GM19240 (cell line): Measurements from ENCODE around the gene TSSK1B.
"Not testable (repeated sequence)": the region's sequence is repeated elsewhere in the genome, so short reads cannot be mapped to it uniquely, and the experiment has no call there.

Experiments used
- DNase-seq: peaks from one replicate; pipeline ENCODE4 v3.0.0; 2011; ENCODE audit warnings: low spot score; ENCODE audit not compliant: insufficient read length

Gene TSSK1B, protein sequence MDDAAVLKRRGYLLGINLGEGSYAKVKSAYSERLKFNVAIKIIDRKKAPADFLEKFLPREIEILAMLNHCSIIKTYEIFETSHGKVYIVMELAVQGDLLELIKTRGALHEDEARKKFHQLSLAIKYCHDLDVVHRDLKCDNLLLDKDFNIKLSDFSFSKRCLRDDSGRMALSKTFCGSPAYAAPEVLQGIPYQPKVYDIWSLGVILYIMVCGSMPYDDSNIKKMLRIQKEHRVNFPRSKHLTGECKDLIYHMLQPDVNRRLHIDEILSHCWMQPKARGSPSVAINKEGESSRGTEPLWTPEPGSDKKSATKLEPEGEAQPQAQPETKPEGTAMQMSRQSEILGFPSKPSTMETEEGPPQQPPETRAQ

GRCh38 chr5:113434889-113435288 lies at the start of gene TSSK1B:
Gene TSSK1B (minus strand): TSS chr5:113434989. CDS start chr5:113434839, 150 bp downstream.
- no peak for DNase-seq

DNA sequence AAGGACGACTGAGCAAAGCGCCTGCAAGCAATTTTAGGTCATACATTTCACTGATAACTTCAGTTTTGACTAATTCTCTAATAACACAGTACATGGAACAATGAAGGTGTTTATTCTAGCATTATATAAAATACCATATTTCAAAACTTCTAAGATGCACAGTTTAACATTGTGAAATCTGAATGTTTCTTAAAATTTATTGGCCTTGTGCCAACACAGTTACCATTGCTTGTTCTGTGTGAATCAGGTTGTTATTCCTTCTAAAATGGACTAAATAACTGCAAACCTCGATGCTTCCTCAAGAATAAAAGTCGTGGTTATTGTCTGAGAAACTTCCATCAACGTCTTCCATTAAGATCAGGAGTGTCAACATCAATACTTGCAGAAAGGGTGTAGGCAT lies 45.5 kb upstream of the TSSK1B start:
- no peak for DNase-seq

DNA sequence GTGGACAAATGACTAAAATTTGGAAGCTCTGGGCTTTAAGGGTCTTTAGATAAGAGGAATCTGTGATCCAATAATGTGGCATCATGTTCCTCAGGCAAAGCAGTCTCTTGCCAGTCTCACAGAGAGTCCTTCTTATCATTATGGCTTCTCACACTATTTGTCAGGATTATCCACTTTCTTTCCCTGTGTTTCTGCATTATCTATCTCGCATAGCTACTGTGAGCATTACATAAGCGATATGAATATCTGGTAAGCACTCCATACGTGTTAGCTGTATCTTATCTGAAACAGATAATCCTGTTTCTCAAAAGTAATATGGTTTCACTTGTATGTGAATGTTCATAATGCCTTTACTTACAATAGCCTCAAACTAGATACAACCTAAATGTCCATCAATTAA lies 43.9 kb upstream of the TSSK1B start:
- DNase-seq = no peak

DNA sequence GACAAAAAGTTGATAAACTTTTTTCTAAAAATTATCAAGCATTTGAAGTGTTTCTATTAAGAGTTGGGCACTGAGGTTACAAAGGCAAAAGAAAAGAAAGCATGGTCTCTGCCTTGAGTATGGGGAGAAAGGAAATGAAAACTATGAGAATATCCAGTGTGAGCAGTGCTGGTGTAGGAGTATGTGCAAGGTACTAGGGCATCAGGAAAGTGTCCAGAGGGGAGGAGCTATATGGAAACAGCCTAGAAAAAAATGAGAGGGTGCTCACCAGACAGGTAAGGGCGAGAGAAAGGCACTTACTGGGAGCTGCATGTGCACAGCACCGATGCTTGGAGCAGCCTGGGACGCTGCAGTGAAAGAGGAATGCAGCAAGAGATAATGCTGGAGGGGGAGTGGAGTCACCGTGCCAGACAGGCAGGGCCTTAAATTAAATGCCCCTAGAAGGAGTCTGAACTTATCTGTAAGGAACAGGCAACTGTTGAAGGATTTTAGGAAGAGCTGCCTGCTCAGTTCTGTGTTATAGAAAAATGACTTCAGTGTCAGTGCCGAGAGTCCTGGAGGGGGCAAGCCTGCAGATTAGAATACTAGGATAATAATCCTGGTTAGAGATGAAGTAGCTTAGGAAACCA lies 39.4 kb upstream of the TSSK1B start:
- no peak for DNase-seq

DNA sequence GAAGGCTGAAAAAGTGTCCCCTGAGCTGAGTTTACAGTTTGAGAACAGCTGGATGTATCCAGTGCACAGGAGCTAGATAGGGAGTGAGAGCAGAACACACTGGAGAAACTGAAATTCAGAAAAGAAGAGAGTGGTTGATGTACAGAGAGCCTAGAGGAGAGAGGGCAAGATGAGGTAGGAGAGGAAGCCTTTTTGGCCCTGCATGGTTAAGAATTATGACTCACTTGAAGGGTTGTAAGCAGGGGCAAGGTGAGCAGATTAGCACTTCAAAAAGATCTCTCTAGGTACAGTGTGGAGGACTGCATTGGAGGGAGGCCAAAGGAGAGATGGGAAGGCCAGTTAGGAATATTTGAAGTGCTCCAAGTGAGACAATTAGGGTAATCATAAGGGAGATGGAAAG lies 28.2 kb upstream of the TSSK1B start:
- no peak for DNase-seq

DNA sequence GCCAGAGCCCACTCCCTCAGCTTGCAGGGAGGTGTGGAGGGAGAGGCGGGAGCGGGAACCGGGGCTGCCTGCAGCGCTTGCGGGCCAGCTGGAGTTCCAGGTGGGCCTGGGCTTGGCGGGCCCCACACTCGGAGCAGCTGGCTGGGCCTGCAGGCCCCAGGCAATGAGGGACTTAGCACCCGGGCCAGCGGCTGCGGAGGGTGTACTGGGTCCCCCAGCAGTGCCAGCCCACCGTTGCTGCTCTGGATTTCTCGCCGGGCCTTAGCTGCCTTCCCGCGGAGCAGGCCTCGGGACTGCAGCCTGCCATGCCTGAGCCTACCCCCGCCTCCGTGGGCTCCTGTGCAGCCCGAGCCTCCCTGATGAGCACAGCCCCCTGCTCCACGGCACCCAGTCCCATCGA lies 22.3 kb upstream of the TSSK1B start:
- not testable (repeated sequence) for DNase-seq

- no peak for DNase-seq
Observed at GRCh38 chr5:113452941-113453340, 18.2 kb upstream of the TSSK1B start.

DNA sequence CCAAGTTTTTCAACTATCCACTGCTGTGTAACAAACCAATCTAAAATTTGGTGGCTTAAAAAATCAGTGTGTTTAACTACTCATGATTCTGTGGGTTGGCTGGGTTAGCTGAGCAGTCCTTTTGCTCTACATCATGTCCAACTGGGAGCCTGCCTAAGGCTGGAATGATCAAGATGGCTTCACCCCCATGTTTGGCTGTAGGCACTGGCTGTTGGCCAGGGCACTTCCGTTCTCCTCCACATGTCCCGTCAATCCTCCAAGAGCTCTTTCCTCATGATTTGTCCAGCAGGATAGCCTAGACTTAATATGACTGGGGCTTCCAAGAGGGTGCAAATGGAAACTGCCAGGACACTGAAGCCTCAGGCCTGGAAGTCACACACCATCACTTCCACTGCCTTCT lies 17.0 kb upstream of the TSSK1B start:
- no peak for DNase-seq

DNA sequence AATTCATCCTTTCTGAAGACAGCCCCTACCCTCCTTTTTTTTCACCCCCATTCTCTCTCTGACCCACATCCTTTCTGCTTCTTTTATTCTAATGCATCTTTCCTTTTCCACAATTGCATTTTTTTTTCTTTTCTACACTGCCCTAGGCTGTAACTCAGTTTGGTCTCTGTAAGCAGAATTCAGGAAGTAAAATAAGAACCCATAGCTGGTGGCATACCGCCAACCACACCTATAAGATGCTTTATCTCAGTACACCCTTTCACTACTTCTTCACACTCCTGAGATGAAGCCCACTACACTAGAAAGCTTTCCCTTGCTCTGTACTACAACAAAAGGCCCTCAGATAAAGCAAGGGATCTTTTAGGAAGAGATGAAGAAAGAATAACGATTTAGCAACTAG lies 16.1 kb upstream of the TSSK1B start:
- no peak for DNase-seq

DNA sequence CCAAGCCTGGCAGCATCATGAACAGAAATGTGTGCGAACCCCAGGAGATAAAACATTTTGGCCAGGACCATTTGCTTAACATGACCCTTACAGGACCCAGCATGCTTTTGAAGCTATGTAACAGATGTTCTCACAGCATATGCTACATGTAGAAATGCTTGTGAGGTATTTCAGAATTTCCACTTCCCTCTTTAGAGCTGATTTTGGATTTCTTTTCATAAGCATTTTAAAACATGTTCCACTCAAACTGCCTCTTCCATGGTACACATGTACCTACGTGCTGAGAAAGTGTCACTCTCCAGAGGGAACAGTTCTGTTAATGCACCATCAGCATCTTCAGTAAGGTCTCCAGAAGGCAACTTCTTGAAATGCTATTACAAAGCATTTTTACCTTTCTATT lies 15.7 kb upstream of the TSSK1B start:
- no peak for DNase-seq

- no peak for DNase-seq
Observed at GRCh38 chr5:113448252-113448651, 13.5 kb upstream of the TSSK1B start.

- no peak for DNase-seq
Observed at GRCh38 chr5:113447498-113448050, 12.8 kb upstream of the TSSK1B start.

DNA sequence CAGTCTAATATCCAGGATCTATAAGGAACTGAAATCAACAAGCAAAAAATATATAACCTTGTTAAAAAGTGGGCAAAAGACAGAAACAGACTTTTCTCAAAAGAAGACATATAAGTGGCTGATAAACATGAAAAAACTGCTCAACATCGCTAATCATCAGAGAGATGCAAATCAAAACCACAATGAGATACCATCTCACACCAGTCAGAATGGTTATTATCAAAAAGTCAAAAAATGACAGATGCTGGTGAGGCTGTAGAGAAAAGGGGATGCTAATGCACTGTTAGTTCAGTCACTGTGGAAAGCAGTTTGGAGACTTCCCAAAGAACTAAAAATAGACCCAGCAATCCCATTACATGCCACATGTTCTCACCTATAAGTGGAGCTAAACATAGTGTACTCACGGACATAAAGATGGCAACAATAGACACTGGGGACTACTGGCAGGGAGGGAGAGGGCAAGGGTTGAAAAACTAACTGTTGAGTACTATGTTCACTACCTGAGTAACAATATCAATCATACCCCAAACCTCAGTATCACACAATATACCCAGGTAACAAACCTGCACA lies 11.7 kb upstream of the TSSK1B start:
- no peak for DNase-seq

GRCh38 chr5:113437111-113437510 lies 2.3 kb upstream of the TSSK1B start:
- DNase-seq = no peak

- no peak for DNase-seq
Observed at GRCh38 chr5:113435575-113435974, 786 bp upstream of the TSSK1B start.

GRCh38 chr5:113433862-113434612 lies 752 bp downstream of the TSSK1B start:
- no peak for DNase-seq

DNA sequence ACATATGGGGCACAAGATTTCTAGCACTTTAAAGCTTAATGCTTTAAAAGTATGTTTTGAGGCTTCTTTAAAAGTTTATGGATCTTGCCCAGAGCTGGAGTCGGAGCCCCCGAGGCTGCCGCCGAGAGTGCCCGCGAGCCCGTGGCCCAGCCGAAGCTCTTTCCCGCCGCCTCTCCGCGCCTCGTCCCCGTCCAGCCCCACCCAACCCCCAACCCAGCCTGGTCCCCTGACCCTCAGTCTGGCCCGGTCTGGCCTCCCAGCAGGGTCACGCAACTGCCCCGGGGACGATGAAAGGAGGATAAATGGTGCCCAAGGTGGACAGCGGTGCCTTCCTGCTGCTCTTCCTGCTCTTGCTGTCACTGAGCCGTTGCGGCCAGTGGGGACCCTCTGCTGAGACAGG lies 1.7 kb downstream of the TSSK1B start:
- DNase-seq = no peak

DNA sequence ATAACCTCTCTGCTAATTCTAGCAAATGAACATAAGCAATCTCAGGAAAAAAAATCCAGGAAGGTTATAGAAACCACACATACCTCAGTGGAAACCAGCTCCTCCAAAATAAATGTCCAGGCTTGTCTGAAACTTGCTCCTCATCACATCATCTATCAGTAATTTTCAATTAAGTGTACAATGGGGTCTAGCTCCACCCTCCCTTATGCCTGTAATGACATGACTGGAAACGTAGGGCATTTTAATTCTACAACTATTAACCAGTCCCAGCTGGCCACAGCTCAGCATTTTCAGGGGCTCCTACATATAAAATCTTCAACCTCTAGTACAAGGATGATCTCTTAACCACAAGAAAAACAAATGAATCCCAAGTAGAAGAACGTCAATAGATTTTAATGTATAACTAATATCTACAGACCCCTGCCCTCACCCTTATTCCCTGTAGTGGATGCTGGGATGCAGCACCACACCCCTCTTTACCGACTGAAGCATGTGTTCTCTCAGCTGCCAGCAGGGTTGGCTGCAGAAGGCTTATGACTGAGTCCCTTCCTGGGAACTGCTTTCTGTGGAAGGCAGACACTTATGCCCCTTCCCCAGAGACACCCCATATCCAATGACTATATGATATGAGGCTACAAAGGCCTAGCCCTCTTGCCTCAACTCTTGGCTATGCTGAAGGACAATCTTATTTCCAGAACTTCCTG lies 6.8 kb downstream of the TSSK1B start:
- no peak for DNase-seq

GRCh38 chr5:113425909-113426308 lies 8.9 kb downstream of the TSSK1B start:
- DNase-seq = no peak

- no peak for DNase-seq
Observed at GRCh38 chr5:113421693-113422092, 13.1 kb downstream of the TSSK1B start.

DNA sequence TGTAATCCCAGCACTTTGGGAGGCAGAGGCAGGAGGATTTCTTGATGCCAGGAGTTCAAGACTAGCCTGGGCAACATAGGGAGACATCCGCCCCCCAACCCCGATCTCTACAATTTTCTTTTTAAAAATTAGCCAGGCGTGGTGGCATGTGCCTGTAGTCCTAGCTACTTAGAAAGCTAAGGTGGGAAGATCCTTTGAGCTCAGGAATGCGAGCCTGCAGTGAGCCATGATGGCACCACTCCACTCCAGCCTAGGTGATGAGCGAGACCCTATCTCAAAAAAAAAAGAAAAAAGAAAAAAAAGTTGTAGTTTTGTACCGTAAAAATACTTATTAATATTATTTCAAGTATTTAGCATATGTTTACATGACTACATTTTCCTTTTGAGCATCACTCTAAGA lies 29.3 kb downstream of the TSSK1B start:
- DNase-seq = no peak
